PC-3 (cell line): ENCODE data around the gene GAL3ST3. TPM values are rescaled to one million over a fixed set of nuclear protein-coding genes. Genes with fewer than 3 reads are reported as not detected.

Experiments used
- ATAC-seq: fragments of 200-7000 bp; cut with Tn5 transposase; 2 replicates; pipeline ENCODE4 v1.9.1; 2020; ENCODE audit warnings: mild to moderate bottlenecking, moderate library complexity
- BruUV-seq: library from RNA; stranded (reverse); fragments of 400-500 nt; replicated peaks from 2 replicates; lab custom pipeline; 2021; lab: Mats Ljungman, UMichigan
- CTCF ChIA-PET: fragments of 300-600 bp; sonication (Branson Sonifier 250); formaldehyde crosslinking; loops from one replicate; lab custom pipeline; 2022; ENCODE audit warnings: antibody characterized with exemption; lab: Charles Lee
- POLR2A ChIA-PET: fragments of 300-600 bp; sonication (Branson Sonifier 250); formaldehyde crosslinking; loops from one replicate; lab custom pipeline; 2022; ENCODE audit warnings: antibody characterized with exemption; ENCODE audit not compliant: unreplicated experiment; lab: Charles Lee
- DNase-seq: peaks from one replicate; pipeline ENCODE4 v3.0.0-alpha.2; 2015
- H2AFZ ChIP-seq: fragments of 300-600 bp; sonication (generic); 2 replicates; pipeline ENCODE4 v1.6.0; 2016; ENCODE audit warnings: antibody characterized with exemption, low read length
- H3F3A ChIP-seq: fragments of 300-600 bp; sonication (generic); one replicate; pipeline ENCODE4 v1.6.0; 2017; ENCODE audit warnings: antibody characterized with exemption, low read length, control low read depth, mild to moderate bottlenecking; ENCODE audit not compliant: unreplicated experiment
- H3K27ac ChIP-seq: fragments of 300-600 bp; sonication (generic); 2 replicates; pipeline ENCODE4 v1.5.1; 2016; ENCODE audit warnings: mild to moderate bottlenecking, low read length
- H3K27me3 ChIP-seq: fragments of 300-600 bp; sonication (generic); 2 replicates; pipeline ENCODE4 v1.6.1; 2016; ENCODE audit warnings: low read length, mixed read lengths
- H3K36me3 ChIP-seq: fragments of 300-600 bp; sonication (generic); 2 replicates; pipeline ENCODE4 v1.6.1; 2016; ENCODE audit warnings: low read depth, mixed run types, low read length, mixed read lengths
- H3K4me1 ChIP-seq: fragments of 300-600 bp; sonication (generic); 2 replicates; pipeline ENCODE4 v1.5.1; 2016; ENCODE audit warnings: low read length; ENCODE audit not compliant: insufficient read depth
- H3K4me2 ChIP-seq: fragments of 300-600 bp; sonication (generic); 2 replicates; pipeline ENCODE4 v1.6.0; 2016; ENCODE audit warnings: low read length
- H3K4me3 ChIP-seq: fragments of 300-600 bp; sonication (generic); 2 replicates; pipeline ENCODE4 v1.5.1; 2016; ENCODE audit warnings: mild to moderate bottlenecking, low read length, mixed read lengths
- H3K79me2 ChIP-seq: fragments of 300-600 bp; sonication (generic); 2 replicates; pipeline ENCODE4 v1.6.1; 2017; ENCODE audit warnings: low read length, mixed read lengths
- H3K9ac ChIP-seq: fragments of 300-600 bp; sonication (generic); 2 replicates; pipeline ENCODE4 v1.6.0; 2016; ENCODE audit warnings: mild to moderate bottlenecking, low read length
- H3K9me2 ChIP-seq: fragments of 300-600 bp; sonication (generic); replicated peaks from 2 replicates; pipeline ENCODE4 v1.6.1; 2016; ENCODE audit warnings: mixed run types, low read length, mixed read lengths
- H3K9me3 ChIP-seq: fragments of 300-600 bp; sonication (generic); 2 replicates; pipeline ENCODE4 v1.6.1; 2016; ENCODE audit warnings: low read length, mixed read lengths
- H4K20me1 ChIP-seq: fragments of 300-600 bp; sonication (generic); 2 replicates; pipeline ENCODE4 v1.6.1; 2016; ENCODE audit warnings: low read length, mixed read lengths
- CTCF ChIP-seq: fragments of 300-600 bp; sonication (generic); conservative IDR thresholded peaks from 2 replicates; pipeline ENCODE4 v1.5.1; 2017; ENCODE audit warnings: antibody characterized with exemption, low read depth, mild to moderate bottlenecking, low read length
- EZH2 ChIP-seq: fragments of 300-600 bp; sonication (generic); IDR thresholded peaks from one replicate; pipeline ENCODE4 v1.6.1; 2017; ENCODE audit warnings: antibody characterized with exemption, mild to moderate bottlenecking, low read length; ENCODE audit not compliant: unreplicated experiment
- EZH2phosphoT487 ChIP-seq: fragments of 300-600 bp; sonication (generic); IDR thresholded peaks from 2 replicates; pipeline ENCODE4 v1.6.1; 2018; ENCODE audit warnings: mild to moderate bottlenecking, antibody characterized with exemption, low read length, borderline replicate concordance
- intact Hi-C: fragments of 100-400 bp; cut with micrococcal nuclease; formaldehyde crosslinking; loops from 2 replicates; pipeline ENCODE4 v1.9.0; 2023
- total RNA-seq: library from RNA; depleted of rRNA; stranded (reverse); fragments of >200 nt; gene quantifications from 2 replicates; pipeline ENCODE4 v1.2.3, GENCODE V29; 2014; rRNA removed

Gene GAL3ST3
- total RNA-seq, 1 experiment from 2014 or later, result not detected

GRCh38 chr11:65997286-65997685 lies 51.7 kb downstream of the GAL3ST3 start:
- Histone ChIP-seq H3K27me3 (no peaks in the 10 kb centered on the region), H3K4me3 (no peak overlapping the region), H3K9me2 (no peaks in the 10 kb centered on the region), H3K79me2 (peaks cover 35% of the 10 kb centered on the region), H3F3A (no peaks in the 10 kb centered on the region), H3K4me1 (peaks cover 8% of the 10 kb centered on the region), H3K27ac (no peak overlapping the region), H3K4me2 (no peak overlapping the region), H2AFZ (no peak overlapping the region), H3K36me3 (peaks cover 38% of the 10 kb centered on the region), H4K20me1 (no peaks in the 10 kb centered on the region), H3K9ac (no peak overlapping the region), H3K9me3 (no peaks in the 10 kb centered on the region)
- CTCF ChIA-PET, result no interaction called here
- TF ChIP-seq EZH2 (no peak), EZH2phosphoT487 (no peak), CTCF (no peak)
- DNase-seq (no peak), ATAC-seq (no peak)
- intact Hi-C loops, result no loop called here
- POLR2A ChIA-PET, result no interaction called here
- BruUV-seq, result no TSS peak

GRCh38 chr11:65992056-65992455 lies 56.9 kb downstream of the GAL3ST3 start:
- H3K27me3 ChIP-seq, result no peaks in the 10 kb centered on the region
- no peaks in the 10 kb centered on the region for H4K20me1 ChIP-seq
- no peak overlapping the region for H3K9ac ChIP-seq
- intact Hi-C loops, result no loop called here
- ATAC-seq (no peak), DNase-seq (no peak)
- POLR2A ChIA-PET, result interaction anchor here (0.6 kb wide), 1 partner anchor 1092 kb away, joined by 17 read pairs; no protein-coding TSS in a partner anchor
- H3K79me2 ChIP-seq, result no peaks in the 10 kb centered on the region
- TF ChIP-seq EZH2 (no peak), CTCF (no peak), EZH2phosphoT487 (no peak)
- no peaks in the 10 kb centered on the region for H3K4me1 ChIP-seq
- BruUV-seq, result no TSS peak
- no peaks in the 10 kb centered on the region for H3K9me3 ChIP-seq
- CTCF ChIA-PET, result no interaction called here
- H2AFZ ChIP-seq, result no peak overlapping the region
- H3K9me2 ChIP-seq, result no peaks in the 10 kb centered on the region
- no peak overlapping the region for H3K27ac ChIP-seq
- H3K4me2 ChIP-seq, result no peak overlapping the region
- peaks cover 7% of the 10 kb centered on the region for H3K36me3 ChIP-seq
- no peak overlapping the region for H3K4me3 ChIP-seq
- H3F3A ChIP-seq, result peaks cover 4% of the 10 kb centered on the region

Other genes with a start within 250 kb of the GAL3ST3 start
- gene SNX32, start 215.2 kb downstream of the GAL3ST3 start, total RNA-seq, result not detected in 2 replicates
- 2,710 and 3,139 TPM in 2 replicates for gene CFL1, start 191.0 kb downstream of the GAL3ST3 start, total RNA-seq
- 82.0 and 94.6 TPM in 2 replicates for gene MUS81, start 188.7 kb downstream of the GAL3ST3 start, total RNA-seq
- gene EFEMP2, start 176.4 kb downstream of the GAL3ST3 start, total RNA-seq, result 2.6 and 4.5 TPM in 2 replicates
- gene CTSW, start 169.3 kb downstream of the GAL3ST3 start, total RNA-seq, result 0.11 TPM in 1 of 2 replicates, not detected in the other
- 221 TPM in 2 replicates for gene FIBP, start 160.7 kb downstream of the GAL3ST3 start, total RNA-seq
- 207 and 280 TPM in 2 replicates for gene CCDC85B, start 158.5 kb downstream of the GAL3ST3 start, total RNA-seq
- gene FOSL1, start 148.8 kb downstream of the GAL3ST3 start, total RNA-seq, result 656 and 851 TPM in 2 replicates
- gene C11orf68, start 130.1 kb downstream of the GAL3ST3 start, total RNA-seq, result 61.3 and 82.0 TPM in 2 replicates
- 944 and 1,531 TPM in 2 replicates for gene DRAP1, start 129.7 kb downstream of the GAL3ST3 start, total RNA-seq
- gene TSGA10IP, start 103.7 kb downstream of the GAL3ST3 start, total RNA-seq, result not detected in 2 replicates
- gene SART1, start 87.4 kb downstream of the GAL3ST3 start, total RNA-seq, result 240 and 267 TPM in 2 replicates
- gene EIF1AD, start 47.0 kb downstream of the GAL3ST3 start, total RNA-seq, result 70.1 and 77.0 TPM in 2 replicates
- gene BANF1, start 46.7 kb downstream of the GAL3ST3 start, total RNA-seq, result 124 and 131 TPM in 2 replicates
- 74.5 and 84.2 TPM in 2 replicates for gene CST6, start 37.2 kb downstream of the GAL3ST3 start, total RNA-seq
- 0.17 and 1.1 TPM in 2 replicates for gene CATSPER1, start 22.7 kb downstream of the GAL3ST3 start, total RNA-seq
- gene SF3B2, start 3.2 kb upstream of the GAL3ST3 start, total RNA-seq, result 241 and 318 TPM in 2 replicates
- gene PACS1, start 21.1 kb upstream of the GAL3ST3 start, total RNA-seq, result 28.7 and 31.5 TPM in 2 replicates
- gene KLC2, start 208.5 kb upstream of the GAL3ST3 start, total RNA-seq, result 32.1 and 51.5 TPM in 2 replicates
- gene RAB1B, start 219.5 kb upstream of the GAL3ST3 start, total RNA-seq, result 355 and 380 TPM in 2 replicates
- gene CNIH2, start 229.0 kb upstream of the GAL3ST3 start, total RNA-seq, result 2.2 and 5.2 TPM in 2 replicates
- 196 and 236 TPM in 2 replicates for gene YIF1A, start 240.0 kb upstream of the GAL3ST3 start, total RNA-seq
- not detected in 2 replicates for gene TMEM151A, start 242.7 kb upstream of the GAL3ST3 start, total RNA-seq